Measurements from ENCODE around the gene ZNF587B.
"Not testable (repeated sequence)": the region's sequence is repeated elsewhere in the genome, so short reads cannot be mapped to it uniquely, and the experiment has no call there.

Gene ZNF587B

GRCh38 chr19:57819475-57820148 lies 10.5 kb upstream of the ZNF587B start:
- Histone ChIP-seq H4K91ac (ENCODE audit: low read depth, low read length) (peak overlapping the region; percentile 91), H3K4me2 (ENCODE audit: low read length) (peak overlapping the region; percentile 94), H3K14ac (ENCODE audit: low read length) (peak overlapping the region; percentile 92), H2AK5ac (ENCODE audit: low read length) (peak overlapping the region; percentile 85), H3K36me3 (ENCODE audit: control insufficient read depth in 1 of 2, insufficient read depth in 2 of 2, low read length in 2 of 2) (no peaks in the 10 kb centered on the region), H2BK12ac (ENCODE audit: low read length) (peak overlapping the region; percentile 23), H3K23ac (ENCODE audit: low read length) (no peak overlapping the region), H3K9me3 (ENCODE audit: insufficient read depth, low read depth, low read length) (no peaks in the 10 kb centered on the region), H2AFZ (ENCODE audit: insufficient read depth, low read length, poor library complexity) (peak overlapping the region; percentile 73), H3K79me1 (ENCODE audit: low read length) (peaks cover 23% of the 10 kb centered on the region), H2BK120ac (ENCODE audit: insufficient read depth, low read length, poor library complexity) (peak overlapping the region; percentile 91), H3K18ac (ENCODE audit: low read length) (peak overlapping the region; percentile 93), H3K27ac (ENCODE audit: low read depth, low read length) (peak overlapping the region; percentile 71), H3K4me1 (ENCODE audit: control insufficient read depth in 1 of 2, insufficient read depth in 2 of 2, low read length in 2 of 2) (peaks cover 14 to 26% of the 10 kb centered on the region in 2 experiments), H3K27me3 (ENCODE audit: insufficient read depth, low read length) (no peaks in the 10 kb centered on the region), H2BK5ac (ENCODE audit: low read depth, low read length, poor library complexity) (peak overlapping the region; percentile 62), H3K9ac (ENCODE audit: low read length) (peak overlapping the region; percentile 93), H4K12ac (ENCODE audit: low read depth, low read length) (peak overlapping the region; percentile 76), H3K79me2 (ENCODE audit: control insufficient read depth, insufficient read depth, low read length, poor library complexity) (peaks cover 14% of the 10 kb centered on the region), H3K4ac (ENCODE audit: low read depth, low read length) (peak overlapping the region; percentile 82), H4K8ac (ENCODE audit: low read depth, low read length) (peak overlapping the region; percentile 85), H3K4me3 (ENCODE audit: low read depth, low read length) (peak overlapping the region; percentile 93)
- no CpG with 5 or more reads among the region's 44 CpGs for WGBS (ENCODE audit: extremely low coverage, insufficient coverage, insufficient read length)
- peak; percentile 98 to 99 for DNase-seq

GRCh38 chr19:57820599-57820998 lies 9.5 kb upstream of the ZNF587B start:
- peaks cover 3 to 4% of the 10 kb centered on the region in 2 experiments for H3K36me3 ChIP-seq (ENCODE audit: control insufficient read depth in 1 of 2, insufficient read depth in 2 of 2, low read length in 2 of 2)
- H3K79me2 ChIP-seq (ENCODE audit: control insufficient read depth, insufficient read depth, low read length, poor library complexity), result peaks cover 13% of the 10 kb centered on the region
- peak overlapping the region; percentile 29 for H2AK5ac ChIP-seq (ENCODE audit: low read length)
- no peak overlapping the region for H2BK120ac ChIP-seq (ENCODE audit: insufficient read depth, low read length, poor library complexity)
- no peak overlapping the region for H2BK5ac ChIP-seq (ENCODE audit: low read depth, low read length, poor library complexity)
- no peak overlapping the region for H4K91ac ChIP-seq (ENCODE audit: low read depth, low read length)
- no peaks in the 10 kb centered on the region for H3K27me3 ChIP-seq (ENCODE audit: insufficient read depth, low read length)
- peak overlapping the region; percentile 94 for H3K4me2 ChIP-seq (ENCODE audit: low read length)
- no peak overlapping the region for H3K27ac ChIP-seq (ENCODE audit: low read depth, low read length)
- H3K23ac ChIP-seq (ENCODE audit: low read length), result no peak overlapping the region
- no peak overlapping the region for H3K18ac ChIP-seq (ENCODE audit: low read length)
- no peaks in the 10 kb centered on the region for H3K9me3 ChIP-seq (ENCODE audit: insufficient read depth, low read depth, low read length)
- peak overlapping the region; percentile 77 for H4K12ac ChIP-seq (ENCODE audit: low read depth, low read length)
- peak overlapping the region; percentile 97 for H3K4ac ChIP-seq (ENCODE audit: low read depth, low read length)
- no peak overlapping the region for H3K4me3 ChIP-seq (ENCODE audit: low read depth, low read length)
- no peak overlapping the region for H3K9ac ChIP-seq (ENCODE audit: low read length)
- H3K4me1 ChIP-seq (ENCODE audit: control insufficient read depth in 1 of 2, insufficient read depth in 2 of 2, low read length in 2 of 2), result peaks cover 13 to 21% of the 10 kb centered on the region in 2 experiments
- H2AFZ ChIP-seq (ENCODE audit: insufficient read depth, low read length, poor library complexity), result no peak overlapping the region
- peaks cover 15% of the 10 kb centered on the region for H3K79me1 ChIP-seq (ENCODE audit: low read length)
- no peak overlapping the region for H4K8ac ChIP-seq (ENCODE audit: low read depth, low read length)
- no peak for DNase-seq
- WGBS (ENCODE audit: extremely low coverage, insufficient coverage, insufficient read length), result no CpG with 5 or more reads among the region's 6 CpGs
- peak overlapping the region; percentile 53 for H3K14ac ChIP-seq (ENCODE audit: low read length)
- peak overlapping the region; percentile 69 for H2BK12ac ChIP-seq (ENCODE audit: low read length)

- no CpG with 5 or more reads among the region's 3 CpGs for WGBS (ENCODE audit: extremely low coverage, insufficient coverage, insufficient read length)
- DNase-seq; H4K8ac ChIP-seq (ENCODE audit: low read depth, low read length); H2BK12ac ChIP-seq (ENCODE audit: low read length); H3K27me3 ChIP-seq (ENCODE audit: insufficient read depth, low read length); H2BK5ac ChIP-seq (ENCODE audit: low read depth, low read length, poor library complexity); H3K14ac ChIP-seq (ENCODE audit: low read length); H3K18ac ChIP-seq (ENCODE audit: low read length); H3K4me3 ChIP-seq (ENCODE audit: low read depth, low read length); H4K91ac ChIP-seq (ENCODE audit: low read depth, low read length); H3K23ac ChIP-seq (ENCODE audit: low read length); H4K12ac ChIP-seq (ENCODE audit: low read depth, low read length); H2AK5ac ChIP-seq (ENCODE audit: low read length); H3K36me3 ChIP-seq (ENCODE audit: control insufficient read depth in 1 of 2, insufficient read depth in 2 of 2, low read length in 2 of 2); H2AFZ ChIP-seq (ENCODE audit: insufficient read depth, low read length, poor library complexity); H3K9me3 ChIP-seq (ENCODE audit: insufficient read depth, low read depth, low read length); H3K9ac ChIP-seq (ENCODE audit: low read length); H2BK120ac ChIP-seq (ENCODE audit: insufficient read depth, low read length, poor library complexity); H3K27ac ChIP-seq (ENCODE audit: low read depth, low read length): not testable (repeated sequence)
- Histone ChIP-seq H3K4ac (ENCODE audit: low read depth, low read length) (peak overlapping the region; percentile 97), H3K79me2 (ENCODE audit: control insufficient read depth, insufficient read depth, low read length, poor library complexity) (peaks cover 11% of the 10 kb centered on the region), H3K4me1 (ENCODE audit: control insufficient read depth in 1 of 2, insufficient read depth in 2 of 2, low read length in 2 of 2) (peaks cover 11 to 18% of the 10 kb centered on the region in 2 experiments), H3K79me1 (ENCODE audit: low read length) (peaks cover 11% of the 10 kb centered on the region), H3K4me2 (ENCODE audit: low read length) (peak overlapping the region; percentile 94)
Observed at GRCh38 chr19:57821095-57821494, 9.0 kb upstream of the ZNF587B start.

- not testable (repeated sequence) for H3K18ac ChIP-seq (ENCODE audit: low read length); H3K4ac ChIP-seq (ENCODE audit: low read depth, low read length); H3K4me2 ChIP-seq (ENCODE audit: low read length); H3K14ac ChIP-seq (ENCODE audit: low read length); H3K9me3 ChIP-seq (ENCODE audit: insufficient read depth, low read depth, low read length); H2AK5ac ChIP-seq (ENCODE audit: low read length); H4K8ac ChIP-seq (ENCODE audit: low read depth, low read length); H3K23ac ChIP-seq (ENCODE audit: low read length); H2AFZ ChIP-seq (ENCODE audit: insufficient read depth, low read length, poor library complexity); H3K27ac ChIP-seq (ENCODE audit: low read depth, low read length); H2BK5ac ChIP-seq (ENCODE audit: low read depth, low read length, poor library complexity); H2BK120ac ChIP-seq (ENCODE audit: insufficient read depth, low read length, poor library complexity); H4K12ac ChIP-seq (ENCODE audit: low read depth, low read length); H4K91ac ChIP-seq (ENCODE audit: low read depth, low read length); H3K27me3 ChIP-seq (ENCODE audit: insufficient read depth, low read length); DNase-seq; H3K4me3 ChIP-seq (ENCODE audit: low read depth, low read length); H2BK12ac ChIP-seq (ENCODE audit: low read length); H3K9ac ChIP-seq (ENCODE audit: low read length); H3K36me3 ChIP-seq (ENCODE audit: control insufficient read depth in 1 of 2, insufficient read depth in 2 of 2, low read length in 2 of 2)
- peaks cover 8 to 17% of the 10 kb centered on the region in 2 experiments for H3K4me1 ChIP-seq (ENCODE audit: control insufficient read depth in 1 of 2, insufficient read depth in 2 of 2, low read length in 2 of 2)
- H3K79me2 ChIP-seq (ENCODE audit: control insufficient read depth, insufficient read depth, low read length, poor library complexity), result peaks cover 11% of the 10 kb centered on the region
- H3K79me1 ChIP-seq (ENCODE audit: low read length), result peaks cover 11% of the 10 kb centered on the region
- no CpG with 5 or more reads among the region's 3 CpGs for WGBS (ENCODE audit: extremely low coverage, insufficient coverage, insufficient read length)
Observed at GRCh38 chr19:57821501-57821900, 8.6 kb upstream of the ZNF587B start.

Measured in trophoblast cell (in vitro differentiated cells and primary cell).